Activated CD8-positive, alpha-beta T cell treated with anti-CD3 and anti-CD28 coated beads for 36 hours (primary cell): ENCODE results near the gene CSTF3. TPM values are rescaled to one million over a fixed set of nuclear protein-coding genes. Genes with fewer than 3 reads are reported as not detected.

Experiments
- ATAC-seq: fragments of 200-7000 bp; cut with Tn5 transposase; one replicate; pipeline ENCODE4 v1.10.0; 2021; ENCODE audit warnings: mild to moderate bottlenecking, moderate library complexity
- CTCF ChIA-PET: fragments of 350-600 bp; sonication (Branson Sonifier 250); formaldehyde crosslinking; loops from one replicate; lab custom pipeline; 2021; ENCODE audit warnings: antibody characterized with exemption; lab: Charles Lee
- POLR2A ChIA-PET: fragments of 350-600 bp; sonication (Branson Sonifier 250); formaldehyde crosslinking; loops from one replicate; lab custom pipeline; 2021; ENCODE audit warnings: antibody characterized with exemption; lab: Charles Lee
- DNase-seq: peaks from one replicate; pipeline ENCODE4 v3.0.0-alpha.2; 2020
- H3K27ac Mint-ChIP-seq: one replicate; pipeline ENCODE4 v1.8.0; 2021; ENCODE audit warnings: mild to moderate bottlenecking, mixed read lengths
- H3K27me3 Mint-ChIP-seq: one replicate; pipeline ENCODE4 v1.8.0; 2021; ENCODE audit warnings: mixed read lengths
- H3K36me3 Mint-ChIP-seq: one replicate; pipeline ENCODE4 v1.8.0; 2021; ENCODE audit warnings: low read depth, mixed read lengths
- H3K4me1 Mint-ChIP-seq: one replicate; pipeline ENCODE4 v1.8.0; 2021; ENCODE audit warnings: low read depth, mixed read lengths
- H3K4me3 Mint-ChIP-seq: one replicate; pipeline ENCODE4 v1.8.0; 2021; ENCODE audit warnings: mild to moderate bottlenecking, moderate library complexity, mixed read lengths
- H3K9me3 Mint-ChIP-seq: one replicate; pipeline ENCODE4 v1.8.0; 2021; ENCODE audit warnings: mixed read lengths
- intact Hi-C: fragments of 100-400 bp; cut with micrococcal nuclease; formaldehyde crosslinking; loops from one replicate; pipeline ENCODE4 v1.10.0; 2022
- total RNA-seq, 2 experiments: library from RNA; stranded (reverse); gene quantifications; one replicate each; pipeline ENCODE4 v1.2.3, GENCODE V29; 2021
- TF ChIP-seq, protein P1 (sequence below): fragments of 200-600 bp; IDR thresholded peaks from one replicate; pipeline ENCODE4 v1.8.0; 2022; ENCODE audit warnings: antibody characterized with exemption, mild to moderate bottlenecking

The CSTF3 gene
- total RNA-seq, 2 experiments from 2014 or later = 34.9 to 40.6 TPM

GRCh38 chr11:33195462-33196173 is 34.3 kb upstream of the CSTF3 start:
- H3K9me3 Mint-ChIP-seq = no peaks in the 10 kb centered on the region
- no peak overlapping the region for H3K27ac Mint-ChIP-seq
- no peaks in the 10 kb centered on the region for H3K27me3 Mint-ChIP-seq
- no peaks in the 10 kb centered on the region for H3K36me3 Mint-ChIP-seq
- ATAC-seq (no peak), DNase-seq (no peak)
- H3K4me1 Mint-ChIP-seq = no peaks in the 10 kb centered on the region
- no peak overlapping the region for H3K4me3 Mint-ChIP-seq
- POLR2A ChIA-PET = no interaction called here
- intact Hi-C loops = no loop called here
- CTCF ChIA-PET = no interaction called here
- TF ChIP-seq, protein P1, sequence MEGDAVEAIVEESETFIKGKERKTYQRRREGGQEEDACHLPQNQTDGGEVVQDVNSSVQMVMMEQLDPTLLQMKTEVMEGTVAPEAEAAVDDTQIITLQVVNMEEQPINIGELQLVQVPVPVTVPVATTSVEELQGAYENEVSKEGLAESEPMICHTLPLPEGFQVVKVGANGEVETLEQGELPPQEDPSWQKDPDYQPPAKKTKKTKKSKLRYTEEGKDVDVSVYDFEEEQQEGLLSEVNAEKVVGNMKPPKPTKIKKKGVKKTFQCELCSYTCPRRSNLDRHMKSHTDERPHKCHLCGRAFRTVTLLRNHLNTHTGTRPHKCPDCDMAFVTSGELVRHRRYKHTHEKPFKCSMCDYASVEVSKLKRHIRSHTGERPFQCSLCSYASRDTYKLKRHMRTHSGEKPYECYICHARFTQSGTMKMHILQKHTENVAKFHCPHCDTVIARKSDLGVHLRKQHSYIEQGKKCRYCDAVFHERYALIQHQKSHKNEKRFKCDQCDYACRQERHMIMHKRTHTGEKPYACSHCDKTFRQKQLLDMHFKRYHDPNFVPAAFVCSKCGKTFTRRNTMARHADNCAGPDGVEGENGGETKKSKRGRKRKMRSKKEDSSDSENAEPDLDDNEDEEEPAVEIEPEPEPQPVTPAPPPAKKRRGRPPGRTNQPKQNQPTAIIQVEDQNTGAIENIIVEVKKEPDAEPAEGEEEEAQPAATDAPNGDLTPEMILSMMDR = no peak

DNA sequence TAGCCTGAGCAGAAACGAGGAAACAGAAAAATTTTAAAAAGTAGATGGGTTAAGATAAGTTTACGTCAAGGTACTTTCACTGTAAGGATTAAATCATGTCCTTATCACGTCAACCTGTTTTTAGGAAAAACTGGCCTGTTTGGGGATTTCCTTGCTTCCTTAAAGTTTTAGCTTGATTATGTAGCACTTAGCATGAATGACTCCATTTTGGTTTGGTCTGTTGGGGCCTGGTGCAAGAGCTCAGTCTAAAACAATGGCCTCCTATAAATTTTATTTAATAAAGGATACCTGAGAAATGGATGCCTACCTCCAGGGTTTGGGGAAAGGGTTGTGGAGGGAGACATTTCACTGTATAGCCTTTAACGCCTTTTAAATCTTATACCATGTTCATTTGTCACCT is 33.2 kb upstream of the CSTF3 start:
- intact Hi-C loops = no loop called here
- H3K27me3 Mint-ChIP-seq = no peaks in the 10 kb centered on the region
- no peaks in the 10 kb centered on the region for H3K36me3 Mint-ChIP-seq
- H3K4me3 Mint-ChIP-seq = no peak overlapping the region
- TF ChIP-seq, protein P1 = no peak
- H3K9me3 Mint-ChIP-seq = no peaks in the 10 kb centered on the region
- ChIA-PET CTCF (interaction anchor here (1.5 kb wide), 1 partner anchor 12 kb away, joined by 3 read pairs; no protein-coding TSS in a partner anchor), POLR2A (no interaction called here)
- ATAC-seq (no peak), DNase-seq (no peak)
- H3K4me1 Mint-ChIP-seq = no peaks in the 10 kb centered on the region
- no peak overlapping the region for H3K27ac Mint-ChIP-seq

- intact Hi-C loops = no loop called here
- ChIA-PET CTCF (no interaction called here), POLR2A (no interaction called here)
- no peak for ATAC-seq
- TF ChIP-seq, protein P1 = no peak
- Mint-ChIP-seq H3K9me3 (no peaks in the 10 kb centered on the region), H3K4me3 (no peak overlapping the region), H3K27ac (no peak overlapping the region), H3K36me3 (no peaks in the 10 kb centered on the region), H3K27me3 (no peaks in the 10 kb centered on the region), H3K4me1 (no peaks in the 10 kb centered on the region)
- no peak for DNase-seq
These were observed 30.2 kb upstream of the CSTF3 start for GRCh38 chr11:33191467-33191866.

DNA sequence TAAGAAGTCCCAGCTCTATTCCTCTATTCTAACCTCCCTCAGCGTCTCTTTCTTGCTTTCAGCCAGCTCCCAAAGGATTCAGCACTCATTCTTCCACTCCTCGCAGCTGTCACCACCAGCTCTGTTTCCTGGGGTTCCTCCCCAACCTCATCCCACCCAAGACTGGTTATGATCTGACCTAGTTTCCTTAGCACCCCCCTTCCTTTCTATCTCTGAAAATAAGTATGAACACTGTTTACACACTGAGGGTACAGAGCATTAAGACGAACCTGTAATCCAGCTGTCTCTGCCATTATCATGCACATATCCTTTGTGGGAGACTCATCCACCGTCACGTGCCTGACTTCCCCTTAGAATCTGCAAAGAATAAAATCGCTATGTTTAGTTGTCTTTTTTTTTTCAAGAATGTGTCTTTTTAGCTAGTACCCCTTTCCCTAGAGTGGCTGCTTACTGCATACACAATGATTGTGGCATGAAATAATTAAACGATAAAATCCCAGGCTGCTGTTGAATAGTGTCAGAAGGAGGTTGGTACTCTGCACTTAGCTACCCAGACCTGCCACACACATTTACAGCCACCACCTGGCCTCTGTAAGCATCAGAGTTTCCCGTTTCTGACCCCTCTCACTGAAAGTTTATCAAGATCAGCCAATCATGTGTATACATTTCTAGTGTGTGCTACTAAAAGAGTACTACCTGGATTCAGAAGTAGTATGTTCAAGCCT is 26.9 kb upstream of the CSTF3 start:
- Mint-ChIP-seq H3K4me3 (no peak overlapping the region), H3K36me3 (no peaks in the 10 kb centered on the region), H3K27me3 (no peaks in the 10 kb centered on the region), H3K4me1 (no peaks in the 10 kb centered on the region), H3K27ac (no peak overlapping the region), H3K9me3 (no peaks in the 10 kb centered on the region)
- intact Hi-C loops = no loop called here
- CTCF ChIA-PET = interaction anchor here (1.1 to 1.4 kb wide), 2 partner anchors 22 to 141 kb away, joined by 4 to 8 read pairs; no protein-coding TSS in a partner anchor
- no peak for ATAC-seq
- POLR2A ChIA-PET = no interaction called here
- TF ChIP-seq, protein P1 = no peak
- DNase-seq = no peak

GRCh38 chr11:33185756-33186155 is 24.5 kb upstream of the CSTF3 start:
- no peaks in the 10 kb centered on the region for H3K27me3 Mint-ChIP-seq
- ATAC-seq (no peak), DNase-seq (no peak)
- CTCF ChIA-PET = no interaction called here
- no peaks in the 10 kb centered on the region for H3K4me1 Mint-ChIP-seq
- TF ChIP-seq, protein P1 = no peak
- H3K4me3 Mint-ChIP-seq = no peak overlapping the region
- no peaks in the 10 kb centered on the region for H3K36me3 Mint-ChIP-seq
- POLR2A ChIA-PET = interaction anchor here (1.2 kb wide), 1 partner anchor 30 kb away, joined by 5 read pairs; no protein-coding TSS in a partner anchor
- no peaks in the 10 kb centered on the region for H3K9me3 Mint-ChIP-seq
- intact Hi-C loops = no loop called here
- H3K27ac Mint-ChIP-seq = no peak overlapping the region
